IPS-18a (cell line): ENCODE results near the gene ARV1.

Experiments used
- H3K27ac ChIP-seq: one replicate; pipeline ENCODE4 v1.5.1; 2013; ENCODE audit warnings: low read length
- H3K27me3 ChIP-seq: one replicate; pipeline ENCODE4 v1.6.1; 2013; ENCODE audit warnings: mild to moderate bottlenecking, low read length; ENCODE audit not compliant: control insufficient read depth, insufficient read depth
- H3K36me3 ChIP-seq: one replicate; pipeline ENCODE4 v1.6.1; 2013; ENCODE audit warnings: low read depth, low read length; ENCODE audit not compliant: control insufficient read depth
- H3K4me1 ChIP-seq: one replicate; pipeline ENCODE4 v1.6.1; 2013; ENCODE audit warnings: low read depth, low read length; ENCODE audit not compliant: control insufficient read depth
- H3K4me3 ChIP-seq: one replicate; pipeline ENCODE4 v1.5.1; 2013; ENCODE audit warnings: low read length
- H3K9ac ChIP-seq: one replicate; pipeline ENCODE4 v1.6.1; 2013; ENCODE audit warnings: mild to moderate bottlenecking, low read length, moderate library complexity
- H3K9me3 ChIP-seq: one replicate; pipeline ENCODE4 v1.6.1; 2013; ENCODE audit warnings: low read depth, low read length; ENCODE audit not compliant: control insufficient read depth

ARV1 gene

GRCh38 chr1:230978491-230979388 is at the start of gene ARV1, which contains the start of gene TTC13:
ARV1 (plus strand) TSS chr1:230979094; CDS start chr1:230979106, 12 bp downstream.
TTC13 (minus strand) TSS chr1:230978861; CDS start chr1:230978830, 31 bp downstream.
- H3K27ac ChIP-seq = no peak within 1 kb of the TSS
- H3K9me3 ChIP-seq = no peaks in the 10 kb centered on the region
- H3K36me3 ChIP-seq = no peaks in the 10 kb centered on the region

GRCh38 chr1:230930986-230931385 is 47.9 kb upstream of the ARV1 start:
- H3K36me3 ChIP-seq = no peaks in the 10 kb centered on the region
- no peaks in the 10 kb centered on the region for H3K4me1 ChIP-seq
- no peak overlapping the region for H3K4me3 ChIP-seq
- no peak overlapping the region for H3K9ac ChIP-seq
- H3K27ac ChIP-seq = no peak overlapping the region
- no peaks in the 10 kb centered on the region for H3K27me3 ChIP-seq
- no peaks in the 10 kb centered on the region for H3K9me3 ChIP-seq

More at GRCh38 chr1:230978491-230979388, at the start of gene ARV1, which contains the start of gene TTC13:
- H3K4me1 ChIP-seq = peaks cover 10% of the 10 kb centered on the region
- peaks cover 59% of the 10 kb centered on the region for H3K27me3 ChIP-seq
- peak within 1 kb of the TSS; percentile 59 for H3K9ac ChIP-seq
- H3K4me3 ChIP-seq = peak within 1 kb of the TSS; percentile 98

GRCh38 chr1:230935852-230936251 is 43.0 kb upstream of the ARV1 start:
- no peak overlapping the region for H3K4me3 ChIP-seq
- H3K9me3 ChIP-seq = no peaks in the 10 kb centered on the region
- no peaks in the 10 kb centered on the region for H3K4me1 ChIP-seq
- H3K9ac ChIP-seq = no peak overlapping the region
- H3K36me3 ChIP-seq = no peaks in the 10 kb centered on the region
- no peaks in the 10 kb centered on the region for H3K27me3 ChIP-seq
- no peak overlapping the region for H3K27ac ChIP-seq

GRCh38 chr1:230936475-230936874 is 42.4 kb upstream of the ARV1 start:
- Histone ChIP-seq H3K9me3 (no peaks in the 10 kb centered on the region), H3K9ac (no peak overlapping the region), H3K36me3 (no peaks in the 10 kb centered on the region), H3K4me3 (no peak overlapping the region), H3K4me1 (no peaks in the 10 kb centered on the region), H3K27me3 (no peaks in the 10 kb centered on the region), H3K27ac (no peak overlapping the region)

- H3K36me3 ChIP-seq = no peaks in the 10 kb centered on the region
- H3K4me3 ChIP-seq = no peak overlapping the region
- no peaks in the 10 kb centered on the region for H3K4me1 ChIP-seq
- H3K9me3 ChIP-seq = no peaks in the 10 kb centered on the region
- no peaks in the 10 kb centered on the region for H3K27me3 ChIP-seq
- H3K27ac ChIP-seq = no peak overlapping the region
- H3K9ac ChIP-seq = no peak overlapping the region
These were observed 41.5 kb upstream of the ARV1 start for GRCh38 chr1:230937371-230937770.

- Histone ChIP-seq H3K36me3 (no peaks in the 10 kb centered on the region), H3K27me3 (no peaks in the 10 kb centered on the region), H3K4me3 (no peak overlapping the region), H3K4me1 (no peaks in the 10 kb centered on the region), H3K9me3 (no peaks in the 10 kb centered on the region), H3K9ac (no peak overlapping the region), H3K27ac (no peak overlapping the region)
These were observed 39.9 kb upstream of the ARV1 start for GRCh38 chr1:230938924-230939368.

GRCh38 chr1:230939806-230940489 is 38.9 kb upstream of the ARV1 start:
- Histone ChIP-seq H3K27me3 (no peaks in the 10 kb centered on the region), H3K9me3 (no peaks in the 10 kb centered on the region), H3K27ac (no peak overlapping the region), H3K36me3 (no peaks in the 10 kb centered on the region), H3K4me3 (no peak overlapping the region), H3K9ac (no peak overlapping the region), H3K4me1 (no peaks in the 10 kb centered on the region)

- Histone ChIP-seq H3K27ac (no peak overlapping the region), H3K27me3 (no peaks in the 10 kb centered on the region), H3K9me3 (no peaks in the 10 kb centered on the region), H3K36me3 (no peaks in the 10 kb centered on the region), H3K4me3 (no peak overlapping the region), H3K9ac (no peak overlapping the region), H3K4me1 (no peaks in the 10 kb centered on the region)
These were observed 38.0 kb upstream of the ARV1 start for GRCh38 chr1:230940848-230941247.

- no peak overlapping the region for H3K9ac ChIP-seq
- H3K27ac ChIP-seq = no peak overlapping the region
- no peaks in the 10 kb centered on the region for H3K36me3 ChIP-seq
- H3K27me3 ChIP-seq = no peaks in the 10 kb centered on the region
- no peaks in the 10 kb centered on the region for H3K9me3 ChIP-seq
- no peaks in the 10 kb centered on the region for H3K4me1 ChIP-seq
- H3K4me3 ChIP-seq = no peak overlapping the region
These were observed 35.8 kb upstream of the ARV1 start for GRCh38 chr1:230943048-230943593.

GRCh38 chr1:230948301-230948700 is 30.6 kb upstream of the ARV1 start:
- Histone ChIP-seq H3K27me3 (no peaks in the 10 kb centered on the region), H3K4me3 (no peak overlapping the region), H3K27ac (no peak overlapping the region), H3K9ac (no peak overlapping the region), H3K36me3 (no peaks in the 10 kb centered on the region), H3K9me3 (no peaks in the 10 kb centered on the region), H3K4me1 (no peaks in the 10 kb centered on the region)

GRCh38 chr1:230948903-230949302 is 30.0 kb upstream of the ARV1 start:
- Histone ChIP-seq H3K4me1 (no peaks in the 10 kb centered on the region), H3K9me3 (no peaks in the 10 kb centered on the region), H3K27me3 (no peaks in the 10 kb centered on the region), H3K4me3 (no peak overlapping the region), H3K9ac (no peak overlapping the region), H3K27ac (no peak overlapping the region), H3K36me3 (no peaks in the 10 kb centered on the region)
